Uterus (tissue), 4 donors: Measurements from ENCODE around the gene HEY2. TPM values are rescaled to one million over a fixed set of nuclear protein-coding genes. Genes with fewer than 3 reads are reported as not detected.

ENCODE experiments used
- DNase-seq, 2 donors: peaks; one replicate each; pipeline ENCODE4 v3.0.0-alpha.2; 2019 to 2020
- H3K27ac ChIP-seq, 2 donors: fragments of 200-600 bp; sonication (generic); 1 replicate in 1 of 2; 2 replicates in 1 of 2; pipeline ENCODE4 v1.5.1; 2016 to 2018
- H3K27me3 ChIP-seq, 2 donors: fragments of 200-600 bp; sonication (generic); one replicate each; pipeline ENCODE4 v1.5.1; 2018 to 2019; ENCODE audit warnings: control low read depth in 1 of 2
- H3K36me3 ChIP-seq, 2 donors: fragments of 200-600 bp; sonication (generic); one replicate each; pipeline ENCODE4 v1.5.1; 2019; ENCODE audit warnings: control low read depth in 1 of 2
- H3K4me1 ChIP-seq, 2 donors: fragments of 200-600 bp; sonication (generic); one replicate each; pipeline ENCODE4 v1.5.1; 2018 to 2019; ENCODE audit warnings: control low read depth in 1 of 2
- H3K4me3 ChIP-seq, 2 donors: fragments of 200-600 bp; sonication (generic); 1 replicate in 1 of 2; 2 replicates in 1 of 2; pipeline ENCODE4 v1.5.1; 2018 to 2019; ENCODE audit warnings: mild to moderate bottlenecking in 1 of 2
- H3K9me3 ChIP-seq, 2 donors: fragments of 200-600 bp; sonication (generic); one replicate each; pipeline ENCODE4 v1.5.1; 2019; ENCODE audit warnings: control low read depth in 1 of 2
- POLR2A ChIP-seq, 2 donors: fragments of 450-650 bp; IDR thresholded peaks; one replicate each; pipeline ENCODE4 v1.6.1; 2016; ENCODE audit warnings: antibody characterized with exemption in 2 of 2, mild to moderate bottlenecking in 1 of 2, moderate library complexity in 1 of 2
- intact Hi-C: fragments of 100-400 bp; cut with DNase I; formaldehyde crosslinking; loops from one replicate; pipeline ENCODE4 v1.15.1; 2023; ENCODE audit warnings: low total_unique reads
- total RNA-seq, 4 donors: library from RNA; depleted of rRNA in 3 of 4; stranded (reverse); fragments of >200 nt in 3 of 4; gene quantifications; one replicate each; pipeline versions ENCODE4 v1.1.0 to v1.2.4, GENCODE V29; 2014 to 2023
- TF ChIP-seq, protein P1 (sequence below), 4 experiments: fragments of 200-600 bp in 2 of 4; fragments of 450-650 bp in 2 of 4; sonication (generic) in 2 of 4; IDR thresholded peaks; one replicate each; pipeline ENCODE4 v1.5.1; 2016 to 2019; ENCODE audit warnings: antibody characterized with exemption in 4 of 4, mild to moderate bottlenecking in 2 of 4, moderate library complexity in 1 of 4
- donor health status: DM: yes; HTN: yes; CAD: no.

Gene HEY2
- total RNA-seq, 4 donors from 2014 or later, result under 0.01 to 9.3 (median 6.9) TPM

DNA sequence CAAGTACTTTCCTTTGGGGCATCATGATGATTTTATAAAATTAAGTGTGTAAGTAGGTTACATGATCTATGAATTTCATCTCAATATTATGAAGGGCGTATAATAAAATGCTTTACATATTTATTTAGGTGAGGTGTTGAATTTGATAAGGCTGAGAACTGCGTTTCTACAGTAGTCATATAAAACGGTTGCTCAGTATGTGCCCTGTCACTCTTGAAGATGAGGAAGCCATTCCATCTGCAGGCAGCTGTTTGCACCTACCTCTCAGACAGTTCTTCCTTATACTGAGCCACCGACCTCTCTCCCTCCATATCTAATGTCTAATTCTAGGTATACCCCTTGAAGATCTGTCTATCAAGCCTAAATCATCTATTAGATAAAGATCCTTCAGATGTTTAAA lies 57.4 kb downstream of the HEY2 start:
- no peak overlapping the region for H3K27ac ChIP-seq
- TF ChIP-seq, protein P1, sequence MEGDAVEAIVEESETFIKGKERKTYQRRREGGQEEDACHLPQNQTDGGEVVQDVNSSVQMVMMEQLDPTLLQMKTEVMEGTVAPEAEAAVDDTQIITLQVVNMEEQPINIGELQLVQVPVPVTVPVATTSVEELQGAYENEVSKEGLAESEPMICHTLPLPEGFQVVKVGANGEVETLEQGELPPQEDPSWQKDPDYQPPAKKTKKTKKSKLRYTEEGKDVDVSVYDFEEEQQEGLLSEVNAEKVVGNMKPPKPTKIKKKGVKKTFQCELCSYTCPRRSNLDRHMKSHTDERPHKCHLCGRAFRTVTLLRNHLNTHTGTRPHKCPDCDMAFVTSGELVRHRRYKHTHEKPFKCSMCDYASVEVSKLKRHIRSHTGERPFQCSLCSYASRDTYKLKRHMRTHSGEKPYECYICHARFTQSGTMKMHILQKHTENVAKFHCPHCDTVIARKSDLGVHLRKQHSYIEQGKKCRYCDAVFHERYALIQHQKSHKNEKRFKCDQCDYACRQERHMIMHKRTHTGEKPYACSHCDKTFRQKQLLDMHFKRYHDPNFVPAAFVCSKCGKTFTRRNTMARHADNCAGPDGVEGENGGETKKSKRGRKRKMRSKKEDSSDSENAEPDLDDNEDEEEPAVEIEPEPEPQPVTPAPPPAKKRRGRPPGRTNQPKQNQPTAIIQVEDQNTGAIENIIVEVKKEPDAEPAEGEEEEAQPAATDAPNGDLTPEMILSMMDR (IDR thresholded peaks at IDR 0.05), result no peak
- no peak for TF ChIP-seq POLR2A (IDR thresholded peaks at IDR 0.05)
- intact Hi-C loops, result no loop called here
- no peak overlapping the region for H3K4me3 ChIP-seq
- no peaks in the 10 kb centered on the region for H3K27me3 ChIP-seq
- H3K9me3 ChIP-seq, result no peaks in the 10 kb centered on the region
- peaks cover 0 to under 1% of the 10 kb centered on the region in 2 donors for H3K4me1 ChIP-seq
- no peak for DNase-seq
- H3K36me3 ChIP-seq, result no peaks in the 10 kb centered on the region

DNA sequence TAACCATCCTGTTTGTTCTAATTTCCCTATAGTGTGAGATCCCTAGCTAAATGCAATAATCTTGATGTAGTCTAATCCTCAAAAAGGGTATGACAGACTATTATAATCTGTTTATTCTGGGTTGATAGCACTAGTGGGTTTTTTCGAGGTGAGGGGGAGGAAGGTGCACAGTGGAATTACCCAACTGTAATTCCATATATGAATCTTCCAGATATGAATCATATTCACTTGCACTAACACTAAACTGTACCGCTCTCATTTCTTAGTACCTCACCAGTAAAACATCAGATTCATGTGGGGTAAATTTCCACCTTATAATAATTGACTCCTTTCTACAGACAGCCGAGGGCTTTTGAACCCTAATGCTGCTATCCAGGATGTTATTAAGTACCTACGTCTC lies 57.9 kb downstream of the HEY2 start:
- Histone ChIP-seq H3K27me3 (no peaks in the 10 kb centered on the region), H3K27ac (no peak overlapping the region), H3K9me3 (no peaks in the 10 kb centered on the region), H3K4me1 (peaks cover 0 to 5% of the 10 kb centered on the region in 2 donors), H3K36me3 (no peaks in the 10 kb centered on the region), H3K4me3 (no peak overlapping the region)
- intact Hi-C loops, result no loop called here
- TF ChIP-seq POLR2A (IDR thresholded peaks at IDR 0.05), result no peak
- TF ChIP-seq, protein P1 (IDR thresholded peaks at IDR 0.05), result no peak
- no peak for DNase-seq

DNA sequence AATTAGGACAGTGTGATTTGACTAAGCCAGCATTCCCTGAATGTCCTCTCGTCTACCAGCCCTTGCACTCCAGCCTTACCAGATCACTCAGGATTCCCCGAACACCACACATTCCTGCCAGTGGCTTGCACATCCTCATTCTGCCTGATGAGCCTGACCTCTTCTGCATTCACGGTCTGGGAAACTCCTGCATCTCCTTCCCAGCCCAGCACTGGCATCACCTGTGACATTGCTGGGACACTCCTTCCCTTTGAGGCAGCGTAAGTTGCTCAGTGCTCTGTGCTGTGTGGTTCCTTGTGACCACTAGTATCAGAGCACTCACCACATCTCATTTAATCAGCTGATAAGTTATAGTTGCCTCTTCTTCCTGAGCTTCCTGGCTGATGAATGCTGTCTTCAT lies 58.6 kb downstream of the HEY2 start:
- peaks cover 0 to 11% of the 10 kb centered on the region in 2 donors for H3K4me1 ChIP-seq
- TF ChIP-seq, protein P1 (IDR thresholded peaks at IDR 0.05), result no peak
- TF ChIP-seq POLR2A (IDR thresholded peaks at IDR 0.05), result no peak
- no peak overlapping the region for H3K4me3 ChIP-seq
- no peak overlapping the region for H3K27ac ChIP-seq
- intact Hi-C loops, result no loop called here
- no peaks in the 10 kb centered on the region for H3K36me3 ChIP-seq
- H3K9me3 ChIP-seq, result no peaks in the 10 kb centered on the region
- DNase-seq, result no peak
- no peaks in the 10 kb centered on the region for H3K27me3 ChIP-seq

DNA sequence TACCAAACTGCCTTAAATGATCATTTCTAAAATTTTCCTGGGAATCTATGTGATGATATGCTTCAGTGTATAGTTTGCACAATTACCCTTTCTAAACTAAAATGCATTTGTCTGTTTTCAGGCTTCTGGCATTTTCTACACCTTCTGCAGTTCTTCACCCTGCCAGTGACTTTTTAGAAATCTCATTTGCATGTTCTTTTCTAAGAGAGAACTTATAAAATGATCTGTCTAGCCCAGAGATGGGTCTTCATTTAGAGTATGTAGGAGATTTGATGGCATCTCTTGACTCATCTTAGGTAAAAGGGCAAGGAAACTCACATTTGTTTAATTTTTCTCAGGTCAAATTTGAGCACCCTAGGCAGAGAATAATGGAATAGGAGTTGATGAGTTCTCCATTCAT lies 59.2 kb downstream of the HEY2 start:
- Histone ChIP-seq H3K27me3 (no peaks in the 10 kb centered on the region), H3K36me3 (no peaks in the 10 kb centered on the region), H3K4me1 (peaks cover 0 to 11% of the 10 kb centered on the region in 2 donors), H3K27ac (no peak overlapping the region), H3K9me3 (no peaks in the 10 kb centered on the region), H3K4me3 (no peak overlapping the region)
- no peak for DNase-seq
- intact Hi-C loops, result no loop called here
- TF ChIP-seq, protein P1 (IDR thresholded peaks at IDR 0.05), result no peak
- TF ChIP-seq POLR2A (IDR thresholded peaks at IDR 0.05), result no peak

DNA sequence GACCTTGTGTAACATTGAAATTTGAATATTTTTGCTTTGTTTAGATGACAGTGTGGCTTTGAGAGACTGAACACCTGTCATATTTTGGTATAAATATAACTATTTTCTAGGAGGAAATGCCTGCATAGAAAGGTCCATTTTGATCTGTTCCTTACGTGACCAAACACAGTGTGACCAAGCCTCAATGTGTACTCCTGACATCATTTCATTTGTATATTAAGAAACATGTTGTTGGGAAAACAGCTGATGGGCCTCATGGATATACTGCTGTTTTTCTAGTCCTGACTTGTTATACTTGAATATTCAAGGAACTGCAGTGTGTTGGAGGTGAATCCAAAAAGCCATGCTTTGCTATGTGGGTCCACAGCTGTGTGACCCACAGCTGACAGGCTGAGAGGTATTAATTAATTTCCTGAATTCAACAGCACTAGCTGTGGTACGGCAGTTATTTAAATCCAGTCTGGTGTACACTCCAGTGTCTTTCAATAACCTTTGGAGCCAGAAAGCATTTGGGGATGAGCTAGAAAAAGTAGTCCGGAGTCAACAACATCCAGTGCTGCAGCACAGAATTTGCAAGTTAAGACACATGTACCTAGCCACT lies 60.2 kb downstream of the HEY2 start:
- Histone ChIP-seq H3K9me3 (no peaks in the 10 kb centered on the region), H3K27ac (no peak overlapping the region), H3K27me3 (no peaks in the 10 kb centered on the region), H3K4me3 (no peak overlapping the region), H3K4me1 (peaks cover 0 to 11% of the 10 kb centered on the region in 2 donors), H3K36me3 (no peaks in the 10 kb centered on the region)
- TF ChIP-seq, protein P1 (IDR thresholded peaks at IDR 0.05), result no peak
- no peak for TF ChIP-seq POLR2A (IDR thresholded peaks at IDR 0.05)
- intact Hi-C loops, result no loop called here
- no peak for DNase-seq
